HL-60 (cell line): ENCODE data around the gene NT5DC3.

Source experiments
- DNase-seq, 2 experiments: peaks; one replicate each; pipeline ENCODE4 v3.0.0-alpha.2; 2010 to 2020; ENCODE audit warnings: low read depth in 1 of 2, low spot score in 1 of 2
- H3K27ac ChIP-seq: fragments of 250-450 bp; sonication (Bioruptor Pico); replicated peaks from 2 replicates; pipeline ENCODE4 v1.5.1; 2020; ENCODE audit warnings: mild to moderate bottlenecking, moderate library complexity
- H3K27me3 ChIP-seq: fragments of 250-450 bp; sonication (Bioruptor Pico); 2 replicates; pipeline ENCODE4 v1.5.1; 2021; ENCODE audit warnings: mild to moderate bottlenecking, moderate library complexity; ENCODE audit not compliant: insufficient read depth, poor library complexity, severe bottlenecking
- H3K4me3 ChIP-seq: replicated peaks from 2 replicates; pipeline ENCODE4 v1.5.1; 2011; ENCODE audit warnings: mild to moderate bottlenecking, control low read depth, low read length; ENCODE audit not compliant: insufficient read depth
- CTCF ChIP-seq: IDR thresholded peaks from one replicate; pipeline ENCODE4 v1.5.1; 2011; ENCODE audit warnings: low read length, control low read depth, inconsistent platforms; ENCODE audit not compliant: insufficient read depth
- GABPA ChIP-seq: IDR thresholded peaks from 2 replicates; pipeline ENCODE4 v1.6.1; 2012; ENCODE audit warnings: low read depth
- POLR2AphosphoS5 ChIP-seq: IDR thresholded peaks from 2 replicates; pipeline ENCODE4 v1.6.1; 2012; ENCODE audit warnings: low read depth
- REST ChIP-seq: IDR thresholded peaks from 2 replicates; pipeline ENCODE4 v1.6.1; 2012; ENCODE audit warnings: low read depth; ENCODE audit not compliant: insufficient replicate concordance
- SPI1 ChIP-seq: IDR thresholded peaks from 2 replicates; pipeline ENCODE4 v1.6.1; 2012; ENCODE audit warnings: low read depth, mild to moderate bottlenecking, borderline replicate concordance

NT5DC3 gene

GRCh38 chr12:103857164-103857563, 16.1 kb upstream of the NT5DC3 start:
- H3K27me3 ChIP-seq = no peaks in the 10 kb centered on the region
- no peak for TF ChIP-seq REST
- TF ChIP-seq SPI1 = no peak
- TF ChIP-seq GABPA = no peak
- no peak for TF ChIP-seq POLR2AphosphoS5
- TF ChIP-seq CTCF = no peak
- H3K27ac ChIP-seq = no peak overlapping the region
- no peak for DNase-seq
- no peak overlapping the region for H3K4me3 ChIP-seq

DNA sequence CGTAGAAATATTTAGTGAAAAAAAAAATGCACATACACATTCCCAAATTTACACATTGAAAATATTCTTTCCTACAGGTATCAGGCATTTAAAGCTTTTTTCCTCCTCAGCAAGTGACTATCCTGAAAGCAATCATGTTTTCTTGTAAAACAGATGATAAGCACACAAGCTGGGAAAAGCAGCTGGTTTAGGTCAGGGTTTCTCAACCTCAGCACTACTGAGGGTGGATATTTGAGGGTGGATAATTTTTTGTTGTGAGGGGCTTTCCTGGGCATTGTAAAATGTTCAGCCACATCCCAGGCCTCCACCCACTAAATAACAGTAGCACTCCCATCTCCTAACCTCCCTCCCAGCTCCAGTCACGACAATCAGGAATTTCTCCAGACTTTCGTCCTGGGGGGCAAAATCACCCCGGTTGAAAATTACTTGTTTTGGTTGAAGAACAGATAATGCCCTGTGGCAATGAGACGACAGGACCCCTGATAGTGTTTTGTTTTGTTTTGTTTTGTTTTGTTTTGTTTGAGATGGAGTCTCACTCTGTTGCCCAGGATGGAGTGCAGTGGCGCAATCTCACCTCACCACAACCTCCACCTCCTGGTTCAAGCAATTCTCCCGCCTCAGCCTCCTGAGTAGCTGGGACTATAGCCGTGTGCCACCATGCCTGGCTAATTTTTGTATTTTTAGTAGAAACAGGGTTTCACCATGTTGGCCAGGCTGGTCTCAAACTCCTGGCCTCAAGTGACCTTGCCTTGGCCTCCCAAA, 15.0 kb upstream of the NT5DC3 start:
- H3K27me3 ChIP-seq = no peaks in the 10 kb centered on the region
- TF ChIP-seq SPI1 (no peak), POLR2AphosphoS5 (no peak), CTCF (no peak), GABPA (no peak), REST (no peak)
- no peak for DNase-seq
- no peak overlapping the region for H3K4me3 ChIP-seq
- H3K27ac ChIP-seq = no peak overlapping the region

DNA sequence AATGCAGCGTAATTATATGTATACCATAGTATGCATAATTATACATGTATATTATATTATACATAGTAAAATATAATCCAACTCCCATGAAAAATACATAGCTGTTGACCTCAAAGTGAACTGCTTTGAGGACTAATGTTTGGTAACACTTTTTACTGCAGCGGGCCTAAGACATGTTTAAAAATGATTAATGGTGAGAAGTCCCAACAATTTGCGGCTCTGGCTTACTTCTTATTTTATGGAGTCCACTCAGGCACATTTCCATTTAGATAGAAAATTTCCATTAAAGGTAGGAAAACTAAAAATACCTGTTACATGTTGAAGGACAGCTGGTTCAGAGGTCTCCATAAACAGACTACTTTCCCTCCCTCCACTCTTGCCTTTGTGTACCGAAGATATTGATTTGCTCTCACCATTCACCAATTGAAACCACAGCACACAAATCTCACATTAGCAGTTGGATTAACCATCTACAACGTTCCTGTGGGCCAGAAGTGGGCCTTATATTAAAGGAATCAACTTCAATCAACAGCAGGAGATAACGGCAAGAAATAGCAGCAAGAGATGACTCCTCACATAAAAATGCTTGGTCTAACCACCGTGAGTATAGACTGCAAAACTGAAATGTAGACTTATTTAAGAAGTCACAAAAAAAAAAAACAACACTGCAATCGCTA, 14.1 kb upstream of the NT5DC3 start:
- DNase-seq = no peak
- no peaks in the 10 kb centered on the region for H3K27me3 ChIP-seq
- H3K27ac ChIP-seq = no peak overlapping the region
- no peak overlapping the region for H3K4me3 ChIP-seq
- TF ChIP-seq SPI1 = no peak
- no peak for TF ChIP-seq POLR2AphosphoS5
- TF ChIP-seq GABPA = no peak
- TF ChIP-seq CTCF = no peak
- TF ChIP-seq REST = no peak
